ENCODE results near the gene C17orf78.
"Not testable (repeated sequence)": the region's sequence is repeated elsewhere in the genome, so short reads cannot be mapped to it uniquely, and the experiment has no call there.

Gene C17orf78

GRCh38 chr17:37388266-37388665 lies 12.5 kb downstream of the C17orf78 start:
- no peak for DNase-seq

GRCh38 chr17:37389160-37389559 lies 13.4 kb downstream of the C17orf78 start:
- DNase-seq, result no peak

GRCh38 chr17:37391146-37391545 lies 15.4 kb downstream of the C17orf78 start:
- DNase-seq, result no peak

- no peak for DNase-seq
Observed at GRCh38 chr17:37392024-37392590, 16.3 kb downstream of the C17orf78 start.

GRCh38 chr17:37393352-37393751 lies 17.6 kb downstream of the C17orf78 start:
- no peak for DNase-seq

- no peak for DNase-seq
Observed at GRCh38 chr17:37399265-37399803, 23.5 kb downstream of the C17orf78 start.

- no peak for DNase-seq
Observed at GRCh38 chr17:37400505-37400904, 24.7 kb downstream of the C17orf78 start.

- DNase-seq, result not testable (repeated sequence)
Observed at GRCh38 chr17:37405522-37405921, 29.7 kb downstream of the C17orf78 start.

GRCh38 chr17:37405955-37406634 lies 30.3 kb downstream of the C17orf78 start:
- DNase-seq, result no peak

GRCh38 chr17:37406635-37407461 lies 31.1 kb downstream of the C17orf78 start, which contains the start of the genes ACACA and TADA2A:
ACACA (minus strand) TSS chr17:37406836; CDS start chr17:37406299, 537 bp downstream.
TADA2A (plus strand) TSS chr17:37406886; CDS start chr17:37411366, 4,480 bp downstream.
- peak; percentile 70 for DNase-seq

GRCh38 chr17:37408145-37408479 lies 32.3 kb downstream of the C17orf78 start:
- not testable (repeated sequence) for DNase-seq

GRCh38 chr17:37410357-37410756 lies 34.6 kb downstream of the C17orf78 start:
- DNase-seq, result no peak

- no peak for DNase-seq
Observed at GRCh38 chr17:37413875-37414519, 38.2 kb downstream of the C17orf78 start.

- no peak for DNase-seq
Observed at GRCh38 chr17:37417852-37418251, 42.1 kb downstream of the C17orf78 start.

- DNase-seq, result no peak
Observed at GRCh38 chr17:37422971-37423625, 47.3 kb downstream of the C17orf78 start.

- no peak for DNase-seq
Observed at GRCh38 chr17:37425268-37425667, 49.5 kb downstream of the C17orf78 start.

- DNase-seq, result no peak
Observed at GRCh38 chr17:37429039-37429438, 53.3 kb downstream of the C17orf78 start.

GRCh38 chr17:37429453-37429852 lies 53.7 kb downstream of the C17orf78 start:
- DNase-seq, result no peak

GRCh38 chr17:37430051-37430627 lies 54.4 kb downstream of the C17orf78 start:
- DNase-seq, result no peak

GRCh38 chr17:37432671-37433070 lies 56.9 kb downstream of the C17orf78 start:
- DNase-seq, result no peak

- DNase-seq, result no peak
Observed at GRCh38 chr17:37438141-37438540, 62.4 kb downstream of the C17orf78 start.

- no peak for DNase-seq
Observed at GRCh38 chr17:37440424-37440823, 64.6 kb downstream of the C17orf78 start.
